GM12801 (cell line): ENCODE measurements around the gene SPRED3.

Experiments used
- CTCF ChIP-seq: IDR thresholded peaks from one replicate; pipeline ENCODE4 v1.5.1; 2011; ENCODE audit warnings: control low read depth; ENCODE audit not compliant: insufficient read length; ENCODE audit errors: extremely low read depth

SPRED3 gene

GRCh38 chr19:38385057-38385803 lies 3.3 kb upstream of the SPRED3 start:
- no peak for TF ChIP-seq CTCF

DNA sequence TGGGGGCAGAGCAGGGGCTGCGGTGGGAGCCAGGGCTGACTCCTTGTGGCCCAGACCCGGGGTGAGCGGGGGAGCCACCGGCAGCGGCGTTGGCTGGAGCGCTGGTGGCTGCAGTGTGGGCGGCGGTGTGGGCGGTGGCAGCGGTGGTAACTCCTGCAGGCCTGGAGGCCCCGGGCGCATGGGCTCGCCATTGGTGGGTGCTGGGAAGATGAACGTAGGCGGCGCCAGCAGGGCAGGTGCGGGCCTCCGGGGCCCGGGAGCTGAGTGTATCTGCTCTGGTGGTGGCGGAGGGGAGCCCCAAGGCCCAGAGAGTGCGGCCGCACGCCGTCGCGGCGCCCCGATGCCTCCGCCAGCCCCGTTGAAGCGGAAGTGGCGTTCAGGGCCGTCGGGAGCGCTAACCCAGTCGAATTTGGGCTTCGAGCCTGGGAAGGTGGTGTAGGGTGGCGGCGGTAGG lies 2.7 kb upstream of the SPRED3 start:
- no peak for TF ChIP-seq CTCF

DNA sequence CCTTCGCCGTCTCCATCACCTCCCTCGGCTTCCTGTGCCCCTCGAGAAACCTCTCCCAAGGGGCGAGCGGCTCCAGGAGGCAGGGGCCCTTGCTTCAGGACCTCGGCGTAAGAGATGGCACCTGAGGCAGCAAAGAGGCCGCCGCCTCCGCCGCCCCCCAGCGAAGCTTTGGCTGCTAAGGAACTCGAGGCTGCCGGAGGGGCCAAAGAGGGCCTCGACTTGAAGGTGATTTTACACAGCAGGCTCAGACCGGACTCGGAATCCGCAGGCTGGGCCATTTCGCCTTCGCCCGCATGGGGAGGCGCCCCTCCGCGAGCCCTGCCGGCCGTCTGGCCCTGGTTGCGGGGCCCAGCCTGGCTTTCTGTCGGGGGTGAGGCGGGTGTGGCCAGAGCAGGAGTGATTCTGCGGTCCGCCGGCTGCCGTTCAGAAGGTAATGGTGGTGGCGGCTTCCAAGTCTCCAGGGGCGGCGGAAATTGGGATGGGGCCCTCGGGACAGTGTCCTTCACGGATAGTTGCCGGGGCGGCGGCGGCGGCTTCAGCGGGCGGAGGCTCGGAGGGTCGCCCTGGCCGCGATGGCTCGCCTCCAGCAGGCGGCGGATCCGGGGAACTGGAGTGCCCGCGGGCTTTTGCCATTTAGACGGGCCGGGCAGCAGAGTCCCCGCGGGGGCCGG lies 2.1 kb upstream of the SPRED3 start:
- TF ChIP-seq CTCF = no peak

DNA sequence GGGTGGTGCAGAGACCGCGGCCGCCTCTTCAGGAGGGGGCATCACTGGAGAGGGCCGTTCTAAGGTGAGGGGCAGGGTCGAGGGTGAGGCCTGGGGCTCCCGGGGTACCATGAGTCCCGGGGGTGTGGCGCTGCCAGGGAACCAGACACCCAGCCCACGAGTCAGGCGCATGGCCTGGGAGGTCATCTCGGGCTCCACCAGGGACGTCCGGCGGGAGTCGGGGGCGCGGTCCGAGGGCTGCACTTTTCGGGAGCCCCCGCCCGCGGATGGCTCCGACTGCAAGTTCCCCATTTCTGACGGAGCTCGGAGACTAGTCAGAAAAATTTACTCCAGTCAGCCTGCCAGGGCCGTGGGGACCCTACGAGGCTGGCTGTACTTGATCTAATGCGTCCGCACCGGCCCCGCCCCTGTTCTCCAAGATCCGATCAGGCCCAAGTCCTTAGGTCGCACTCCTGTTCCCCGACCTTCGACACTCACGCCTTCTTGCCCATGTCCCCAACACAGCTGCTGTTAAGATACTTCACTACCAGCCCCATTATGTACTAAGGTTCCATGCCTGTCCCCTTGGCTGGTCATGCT lies 1.4 kb upstream of the SPRED3 start:
- TF ChIP-seq CTCF = no peak

- no peak for TF ChIP-seq CTCF
Measured at GRCh38 chr19:38387550-38388348, 748 bp upstream of the SPRED3 start, which contains the start of gene GGN. TSS of gene GGN (minus strand) at chr19:38388034. CDS start at chr19:38387261, 773 bp downstream.

DNA sequence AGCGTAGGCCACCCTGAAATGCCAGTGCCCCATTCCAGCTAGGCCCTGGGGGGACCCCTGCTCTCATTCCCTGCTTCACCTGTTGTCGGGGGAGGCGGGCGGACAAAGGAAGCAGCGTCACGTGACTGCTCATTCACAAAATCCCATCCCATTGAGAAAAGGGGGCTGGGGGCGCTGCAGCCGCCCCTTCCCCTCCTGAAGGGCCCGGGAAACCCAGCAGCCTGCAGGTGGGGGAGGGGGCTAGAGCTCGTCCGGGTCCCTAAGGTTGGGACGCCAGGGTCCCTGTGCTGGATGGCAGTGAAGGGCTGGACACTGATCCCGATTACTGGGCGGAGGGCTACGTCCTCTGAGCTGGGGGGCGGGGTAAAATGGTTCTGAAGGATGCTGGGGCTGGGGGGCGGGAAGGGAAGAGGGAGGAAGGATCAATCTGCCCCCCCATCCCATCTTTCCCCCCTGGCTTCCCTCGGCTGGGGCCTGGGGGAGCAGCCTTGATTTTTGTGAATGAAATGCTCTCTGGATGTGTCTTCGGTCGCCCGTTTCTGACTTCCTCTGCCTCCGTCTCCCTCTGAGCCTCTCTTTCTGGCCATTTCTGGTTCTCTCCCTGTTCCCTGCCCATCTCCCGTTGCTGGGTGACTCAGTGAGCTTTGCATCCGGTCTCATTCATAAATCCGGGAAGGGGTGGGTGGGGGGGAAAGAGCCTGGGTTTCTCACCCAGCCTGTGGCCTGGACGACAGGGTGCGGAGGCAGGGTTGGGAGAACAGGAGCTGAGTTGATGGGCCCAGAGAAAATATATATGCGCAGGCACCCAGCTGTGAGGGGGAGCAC lies 816 bp downstream of the SPRED3 start:
- no peak for TF ChIP-seq CTCF
